GM06990 (cell line): Measurements from ENCODE around the gene CAND2.
"Not testable (repeated sequence)": the region's sequence is repeated elsewhere in the genome, so short reads cannot be mapped to it uniquely, and the experiment has no call there.

Source experiments
- DNase-seq: peaks from one replicate; pipeline ENCODE4 v3.0.0-alpha.2; 2011; ENCODE audit not compliant: insufficient read length; ENCODE audit errors: extremely low read depth
- H3K27me3 ChIP-seq: replicated peaks from 2 replicates; pipeline ENCODE4 v1.6.0; 2011; ENCODE audit warnings: low read length; ENCODE audit not compliant: control insufficient read depth, insufficient read depth
- H3K36me3 ChIP-seq: 2 replicates; pipeline ENCODE4 v1.5.1; 2011; ENCODE audit warnings: low read length; ENCODE audit not compliant: control insufficient read depth, insufficient read depth
- H3K4me3 ChIP-seq: replicated peaks from 2 replicates; pipeline ENCODE4 v1.5.1; 2011; ENCODE audit warnings: low read depth, mild to moderate bottlenecking, control low read depth, low read length
- TF ChIP-seq, protein P1 (sequence below): IDR thresholded peaks from 2 replicates; pipeline ENCODE4 v1.5.1; 2011; ENCODE audit warnings: low read length, control low read depth, mild to moderate bottlenecking, inconsistent platforms; ENCODE audit not compliant: insufficient read depth, poor library complexity, severe bottlenecking

Gene CAND2

DNA sequence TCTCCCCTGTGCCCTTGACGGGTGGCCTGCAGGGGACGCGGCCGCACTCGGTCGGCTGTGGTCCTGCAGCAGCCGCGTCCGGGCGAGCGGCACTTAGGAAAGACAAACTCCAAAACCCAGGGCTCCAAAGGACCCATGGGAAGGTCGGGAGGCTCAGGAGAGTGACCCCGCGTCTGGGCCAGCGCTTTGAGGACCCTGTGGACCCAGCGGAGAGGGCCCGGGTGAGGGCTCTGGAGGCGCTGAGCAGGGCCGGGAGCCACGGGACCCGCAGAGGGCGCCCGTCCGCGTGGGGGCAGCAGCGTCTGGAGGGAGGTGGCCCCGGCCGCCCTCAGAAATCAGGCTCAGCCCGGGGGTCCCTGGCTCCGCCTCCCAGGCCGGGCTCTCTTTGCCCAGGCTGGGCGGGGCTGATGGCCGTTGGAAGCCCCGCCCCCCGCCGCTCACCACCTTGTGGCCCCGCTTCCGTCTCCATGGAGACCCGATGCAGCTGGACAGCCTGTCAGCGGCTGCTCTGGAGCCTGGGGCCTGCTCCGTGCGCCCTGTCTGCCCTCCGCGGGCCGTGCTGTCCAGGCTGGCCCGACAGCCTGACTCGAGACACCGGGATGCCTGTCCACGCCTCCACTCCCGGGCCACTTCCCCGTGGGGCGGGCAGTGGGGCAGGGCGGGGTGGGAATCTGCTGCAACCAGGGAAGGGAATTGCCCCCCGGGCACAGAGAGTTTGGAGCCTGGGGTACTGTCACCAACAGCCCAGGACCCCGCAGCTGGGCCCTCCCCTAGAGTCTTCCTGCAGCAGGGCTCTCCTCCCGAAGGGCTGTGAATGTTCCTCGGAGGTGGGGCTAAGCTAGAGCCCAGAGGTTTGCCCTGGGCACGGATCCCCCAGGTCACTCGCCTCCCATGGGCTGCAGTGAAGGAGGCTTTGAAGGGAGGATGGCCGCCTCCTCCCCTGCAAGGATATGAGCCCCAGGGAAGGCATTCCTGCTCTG lies 79.7 kb downstream of the CAND2 start:
- TF ChIP-seq, protein P1, sequence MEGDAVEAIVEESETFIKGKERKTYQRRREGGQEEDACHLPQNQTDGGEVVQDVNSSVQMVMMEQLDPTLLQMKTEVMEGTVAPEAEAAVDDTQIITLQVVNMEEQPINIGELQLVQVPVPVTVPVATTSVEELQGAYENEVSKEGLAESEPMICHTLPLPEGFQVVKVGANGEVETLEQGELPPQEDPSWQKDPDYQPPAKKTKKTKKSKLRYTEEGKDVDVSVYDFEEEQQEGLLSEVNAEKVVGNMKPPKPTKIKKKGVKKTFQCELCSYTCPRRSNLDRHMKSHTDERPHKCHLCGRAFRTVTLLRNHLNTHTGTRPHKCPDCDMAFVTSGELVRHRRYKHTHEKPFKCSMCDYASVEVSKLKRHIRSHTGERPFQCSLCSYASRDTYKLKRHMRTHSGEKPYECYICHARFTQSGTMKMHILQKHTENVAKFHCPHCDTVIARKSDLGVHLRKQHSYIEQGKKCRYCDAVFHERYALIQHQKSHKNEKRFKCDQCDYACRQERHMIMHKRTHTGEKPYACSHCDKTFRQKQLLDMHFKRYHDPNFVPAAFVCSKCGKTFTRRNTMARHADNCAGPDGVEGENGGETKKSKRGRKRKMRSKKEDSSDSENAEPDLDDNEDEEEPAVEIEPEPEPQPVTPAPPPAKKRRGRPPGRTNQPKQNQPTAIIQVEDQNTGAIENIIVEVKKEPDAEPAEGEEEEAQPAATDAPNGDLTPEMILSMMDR, result peak; percentile 39
- Histone ChIP-seq H3K27me3 (no peaks in the 10 kb centered on the region), H3K36me3 (no peaks in the 10 kb centered on the region), H3K4me3 (no peak overlapping the region)
- DNase-seq, result no peak

DNA sequence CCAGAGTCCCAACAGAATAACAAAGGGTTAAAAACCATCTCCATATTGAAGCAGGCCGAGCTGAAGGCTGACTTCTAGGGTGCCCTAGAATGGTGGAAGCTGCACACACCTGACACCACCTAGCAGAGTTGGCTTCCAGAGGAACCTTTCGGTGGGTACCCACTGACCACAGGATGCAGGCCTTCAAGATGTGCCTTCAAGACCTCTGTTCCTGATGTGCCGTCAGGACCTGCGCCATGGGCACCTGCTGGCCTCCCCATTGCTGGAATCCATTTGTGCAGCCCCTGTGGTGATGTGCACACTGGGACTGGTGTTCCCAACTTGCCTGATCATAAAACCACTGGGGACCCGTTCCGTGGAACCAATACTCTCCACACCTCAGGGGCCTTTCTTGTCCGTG lies 80.6 kb downstream of the CAND2 start:
- TF ChIP-seq, protein P1, result no peak
- Histone ChIP-seq H3K36me3 (no peaks in the 10 kb centered on the region), H3K4me3 (no peak overlapping the region), H3K27me3 (no peaks in the 10 kb centered on the region)
- DNase-seq, result no peak

DNA sequence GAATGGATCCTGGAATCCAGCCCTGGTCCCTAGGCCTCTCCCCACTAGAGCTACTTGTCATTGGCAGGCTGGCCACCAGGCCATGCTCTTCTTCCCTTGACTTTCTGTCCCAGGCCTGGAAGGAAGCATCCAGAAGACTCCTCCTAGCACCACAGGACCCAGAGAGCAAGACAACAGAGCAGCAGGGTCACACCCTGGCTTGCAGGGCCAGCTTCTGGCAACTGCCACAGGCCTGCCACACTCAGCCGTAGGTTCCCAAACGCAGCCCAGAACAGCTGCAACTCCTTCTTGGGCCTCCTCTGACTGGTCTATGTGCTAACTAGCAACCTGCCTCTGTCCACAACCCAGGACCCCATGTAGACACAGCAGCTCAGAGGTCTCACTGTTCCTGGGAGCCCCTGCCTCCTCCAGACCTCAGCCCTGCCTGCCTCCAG lies 81.7 kb downstream of the CAND2 start:
- TF ChIP-seq, protein P1, result no peak

DNA sequence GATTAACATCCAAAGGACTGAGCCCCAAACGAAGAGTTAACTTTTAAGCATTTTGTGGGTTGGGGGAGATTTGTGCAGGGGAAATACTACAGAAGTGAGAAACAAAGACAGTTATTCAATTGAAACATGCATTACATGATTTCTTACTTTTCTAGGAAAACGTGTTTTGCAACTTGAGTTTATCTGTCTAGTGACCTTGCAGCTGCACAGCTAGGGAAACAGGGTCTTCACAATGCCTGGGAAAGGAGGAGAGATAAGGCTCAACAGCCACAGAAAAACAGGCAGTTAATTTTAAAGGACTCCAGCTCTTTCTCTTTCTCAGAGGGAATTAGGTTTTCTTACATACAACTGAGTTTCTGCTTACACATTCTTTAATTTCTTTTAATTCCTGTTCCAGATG lies 82.3 kb downstream of the CAND2 start:
- DNase-seq, H3K36me3 ChIP-seq, H3K4me3 ChIP-seq, H3K27me3 ChIP-seq: not testable (repeated sequence)

More for the DNA sequence above, 81.7 kb downstream of the CAND2 start:
- DNase-seq, result no peak
- Histone ChIP-seq H3K27me3 (no peaks in the 10 kb centered on the region), H3K4me3 (no peak overlapping the region), H3K36me3 (no peaks in the 10 kb centered on the region)

DNA sequence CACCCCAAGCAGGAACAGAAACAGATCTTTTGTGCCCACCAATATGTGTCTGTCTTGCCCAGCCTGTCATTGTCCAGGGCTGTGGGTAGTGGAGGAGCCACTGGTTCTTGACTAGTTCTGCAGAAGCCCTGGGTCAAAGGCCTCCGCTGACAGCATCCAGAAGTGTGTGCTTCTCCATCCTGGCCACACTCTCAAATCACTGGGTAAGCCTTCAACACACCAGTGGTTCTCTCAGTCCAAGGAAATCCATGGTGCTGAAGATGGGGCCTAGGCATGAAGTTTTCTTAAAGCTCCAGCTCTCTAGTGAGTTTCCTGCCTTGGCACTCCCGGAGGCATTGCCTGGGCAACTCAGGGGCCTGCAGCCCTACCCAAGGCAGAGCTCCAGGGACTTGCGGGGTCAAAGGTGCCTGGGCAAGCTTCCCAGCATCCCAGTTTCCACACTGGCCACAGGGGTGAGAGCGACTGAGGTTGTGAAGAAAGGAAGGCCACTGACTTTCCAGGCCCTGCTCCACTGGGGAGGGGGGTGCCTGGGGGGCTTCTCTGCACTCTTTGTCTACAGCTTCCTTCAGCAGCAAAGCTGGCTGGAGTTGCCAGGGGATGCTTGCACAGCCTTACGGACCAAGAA lies 82.8 kb downstream of the CAND2 start:
- TF ChIP-seq, protein P1, result no peak
- Histone ChIP-seq H3K4me3 (no peak overlapping the region), H3K27me3 (no peaks in the 10 kb centered on the region), H3K36me3 (no peaks in the 10 kb centered on the region)
- DNase-seq, result no peak

DNA sequence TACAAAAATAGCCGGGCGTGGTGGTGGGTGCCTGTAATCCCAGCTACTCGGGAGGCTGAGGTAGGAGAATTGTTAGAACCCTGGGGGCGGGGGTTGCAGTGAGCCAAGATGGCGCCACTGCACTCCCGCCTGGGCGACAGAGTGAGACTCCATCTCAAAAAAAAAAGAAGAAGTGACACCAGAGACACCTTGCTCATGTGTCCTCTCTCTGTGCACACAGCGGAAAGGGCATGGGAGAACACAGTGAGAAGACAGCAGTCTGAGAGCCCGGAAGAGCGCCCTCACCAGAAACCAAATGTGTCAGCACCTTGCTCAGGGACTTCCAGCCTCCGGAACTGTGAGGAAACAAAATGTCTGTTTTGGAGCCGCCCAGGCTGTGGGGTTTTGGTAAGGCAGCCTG lies 85.4 kb downstream of the CAND2 start:
- TF ChIP-seq, protein P1, result peak; percentile 46
- peak; percentile 63 for DNase-seq
- H3K27me3 ChIP-seq, H3K36me3 ChIP-seq, H3K4me3 ChIP-seq: not testable (repeated sequence)
